T-helper 1 cell treated with Interleukin-12 subunit alpha and Interleukin-12 subunit beta and Interleukin-4 antibody, amounts not matched to agents 30 ng/mL and 1 ng/mL, for 36 hours (primary cell): Measurements from ENCODE around the gene FAM83G. TPM values are rescaled to one million over a fixed set of nuclear protein-coding genes. Genes with fewer than 3 reads are reported as not detected.

ENCODE experiments used
- intact Hi-C: fragments of 100-400 bp; cut with micrococcal nuclease; formaldehyde crosslinking; loops from one replicate; pipeline ENCODE4 v1.15.1; 2024
- total RNA-seq: library from RNA; stranded (reverse); gene quantifications from 2 replicates; pipeline ENCODE4 v1.2.3, GENCODE V29; 2022

The FAM83G gene
- total RNA-seq, 1 donor from 2014 or later: 7.0 TPM

- intact Hi-C loops: loop anchor here (1.0 to 5.0 kb wide), 3 partner anchors 21 to 80 kb away; partner anchors contain the start of gene FAM83G
Observed at GRCh38 chr17:18921912-18922451, 82.6 kb downstream of the FAM83G start.

GRCh38 chr17:18921485-18921884 lies 83.1 kb downstream of the FAM83G start:
- intact Hi-C loops: loop anchor here (1.0 to 5.0 kb wide), 2 partner anchors 20 to 81 kb away; partner anchors contain the start of gene FAM83G

- intact Hi-C loops: loop anchor here (1.0 to 5.0 kb wide), 2 partner anchors 20 to 81 kb away; partner anchors contain the start of gene FAM83G
Observed at GRCh38 chr17:18920911-18921441, 83.6 kb downstream of the FAM83G start.

GRCh38 chr17:18919963-18920362 lies 84.6 kb downstream of the FAM83G start:
- intact Hi-C loops: loop anchor here (1.0 to 5.0 kb wide), 2 partner anchors 60 to 82 kb away; partner anchors contain the start of gene FAM83G

Other genes with a start within 250 kb of the FAM83G start
- gene TVP23B, start 223.6 kb downstream of the FAM83G start, total RNA-seq: 30.7 and 37.9 TPM in 2 replicates
- gene PRPSAP2, start 146.6 kb downstream of the FAM83G start, total RNA-seq: 49.2 and 50.4 TPM in 2 replicates
- gene SLC5A10, start 52.6 kb downstream of the FAM83G start, total RNA-seq: not detected in 2 replicates
- 28.5 and 30.4 TPM in 2 replicates for gene GRAP, start 42.2 kb upstream of the FAM83G start, total RNA-seq
- gene GRAPL, start 122.8 kb upstream of the FAM83G start, total RNA-seq: 22.9 and 23.2 TPM in 2 replicates
- 7.2 and 8.6 TPM in 2 replicates for gene EPN2, start 232.6 kb upstream of the FAM83G start, total RNA-seq